ENCODE results near the gene ATP12A.

Gene ATP12A

DNA sequence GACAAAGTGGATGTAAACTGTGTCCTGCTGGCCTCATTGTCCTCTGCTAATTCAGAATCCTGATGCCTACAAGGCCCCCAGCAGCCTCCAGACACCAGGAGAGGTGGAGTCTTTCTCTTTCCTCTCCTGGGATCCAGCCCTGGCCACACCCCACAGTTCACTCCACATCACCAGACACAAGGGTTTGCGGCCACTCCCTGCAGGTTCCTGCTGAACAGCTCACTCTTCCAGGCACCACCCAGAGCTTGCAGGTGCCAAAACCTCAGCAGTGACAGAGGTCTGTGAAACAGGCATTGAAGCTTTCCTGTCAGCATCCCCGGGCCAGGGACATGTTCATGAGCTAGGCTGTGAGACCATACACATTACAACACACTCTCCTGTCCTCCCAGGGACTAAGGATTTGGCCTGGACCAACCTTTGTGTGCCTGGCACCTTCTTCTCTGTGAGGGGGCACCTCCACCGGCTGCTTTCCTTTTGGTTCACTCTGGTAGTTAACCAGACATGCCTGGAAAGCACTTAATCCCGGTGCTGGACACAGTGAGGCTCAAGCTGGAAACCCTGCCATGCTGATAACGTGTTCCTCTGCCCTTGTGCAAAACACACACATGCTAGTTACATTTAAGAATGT lies 11.1 kb upstream of the ATP12A start:
- ChIA-PET POLR2A (no interaction called here), CTCF (interaction anchor here (0.7 to 2.0 kb wide), 3 partner anchors 88 to 326 kb away, joined by 3 to 9 read pairs (median 4); no protein-coding TSS in a partner anchor)
- TF ChIP-seq, protein P1, sequence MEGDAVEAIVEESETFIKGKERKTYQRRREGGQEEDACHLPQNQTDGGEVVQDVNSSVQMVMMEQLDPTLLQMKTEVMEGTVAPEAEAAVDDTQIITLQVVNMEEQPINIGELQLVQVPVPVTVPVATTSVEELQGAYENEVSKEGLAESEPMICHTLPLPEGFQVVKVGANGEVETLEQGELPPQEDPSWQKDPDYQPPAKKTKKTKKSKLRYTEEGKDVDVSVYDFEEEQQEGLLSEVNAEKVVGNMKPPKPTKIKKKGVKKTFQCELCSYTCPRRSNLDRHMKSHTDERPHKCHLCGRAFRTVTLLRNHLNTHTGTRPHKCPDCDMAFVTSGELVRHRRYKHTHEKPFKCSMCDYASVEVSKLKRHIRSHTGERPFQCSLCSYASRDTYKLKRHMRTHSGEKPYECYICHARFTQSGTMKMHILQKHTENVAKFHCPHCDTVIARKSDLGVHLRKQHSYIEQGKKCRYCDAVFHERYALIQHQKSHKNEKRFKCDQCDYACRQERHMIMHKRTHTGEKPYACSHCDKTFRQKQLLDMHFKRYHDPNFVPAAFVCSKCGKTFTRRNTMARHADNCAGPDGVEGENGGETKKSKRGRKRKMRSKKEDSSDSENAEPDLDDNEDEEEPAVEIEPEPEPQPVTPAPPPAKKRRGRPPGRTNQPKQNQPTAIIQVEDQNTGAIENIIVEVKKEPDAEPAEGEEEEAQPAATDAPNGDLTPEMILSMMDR (IDR thresholded peaks at IDR 0.05; ENCODE audit: control extremely low read depth, extremely low read depth, low read depth, missing control alignments), result no peak
- no peak for DNase-seq (ENCODE audit: extremely low spot score)

DNA sequence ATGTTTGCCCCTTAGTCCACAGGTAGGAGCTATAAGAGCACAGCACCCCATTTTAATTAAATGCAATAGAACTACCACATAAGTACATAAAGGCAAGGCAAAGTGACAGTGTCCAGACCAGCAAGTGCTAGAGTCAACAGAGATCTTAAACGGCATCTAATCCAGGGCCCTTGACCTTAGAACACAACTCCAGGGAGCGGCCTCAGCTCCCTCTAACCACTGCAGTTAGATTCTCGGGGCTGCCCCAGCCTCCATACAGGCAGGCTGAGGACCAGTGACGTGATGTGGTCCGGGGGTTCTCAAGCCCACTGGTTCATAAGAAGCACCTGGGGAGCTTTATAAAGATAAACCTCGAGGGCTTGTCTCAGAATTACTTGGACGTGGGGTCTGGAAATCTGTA lies 10.0 kb upstream of the ATP12A start:
- ChIA-PET CTCF (interaction anchor here (0.9 to 2.0 kb wide), 6 partner anchors 11 to 325 kb away, joined by 4 to 9 read pairs (median 5); no protein-coding TSS in a partner anchor), POLR2A (no interaction called here)
- TF ChIP-seq, protein P1 (IDR thresholded peaks at IDR 0.05; ENCODE audit: control extremely low read depth, extremely low read depth, low read depth, missing control alignments), result no peak
- DNase-seq (ENCODE audit: extremely low spot score), result no peak

DNA sequence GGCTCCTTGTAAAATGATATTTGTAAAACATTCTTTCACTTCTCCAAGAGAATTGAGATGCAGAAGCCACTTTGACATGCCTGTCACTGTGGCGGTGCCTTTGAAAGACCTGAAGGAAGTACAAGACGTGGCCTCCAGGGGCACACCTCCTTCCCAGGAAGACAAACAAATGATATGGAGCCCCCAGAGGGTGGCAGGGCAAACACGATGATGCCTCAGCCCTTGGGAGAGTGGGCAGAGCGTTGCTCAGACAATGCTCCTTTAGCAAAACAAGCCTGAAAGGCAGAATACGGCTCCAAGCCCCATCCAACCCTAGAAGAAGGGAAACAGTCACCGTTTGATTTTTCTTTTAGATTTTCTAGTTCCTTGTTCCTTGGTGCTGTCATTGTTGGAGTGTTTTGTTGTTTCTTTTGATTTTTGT lies 9.2 kb upstream of the ATP12A start:
- TF ChIP-seq, protein P1 (IDR thresholded peaks at IDR 0.05; ENCODE audit: control extremely low read depth, extremely low read depth, low read depth, missing control alignments), result no peak
- CTCF ChIA-PET, result interaction anchor here (1.2 to 2.0 kb wide), 5 partner anchors 11 to 90 kb away, joined by 4 to 9 read pairs (median 7); no protein-coding TSS in a partner anchor
- POLR2A ChIA-PET, result no interaction called here
- DNase-seq (ENCODE audit: extremely low spot score), result no peak

DNA sequence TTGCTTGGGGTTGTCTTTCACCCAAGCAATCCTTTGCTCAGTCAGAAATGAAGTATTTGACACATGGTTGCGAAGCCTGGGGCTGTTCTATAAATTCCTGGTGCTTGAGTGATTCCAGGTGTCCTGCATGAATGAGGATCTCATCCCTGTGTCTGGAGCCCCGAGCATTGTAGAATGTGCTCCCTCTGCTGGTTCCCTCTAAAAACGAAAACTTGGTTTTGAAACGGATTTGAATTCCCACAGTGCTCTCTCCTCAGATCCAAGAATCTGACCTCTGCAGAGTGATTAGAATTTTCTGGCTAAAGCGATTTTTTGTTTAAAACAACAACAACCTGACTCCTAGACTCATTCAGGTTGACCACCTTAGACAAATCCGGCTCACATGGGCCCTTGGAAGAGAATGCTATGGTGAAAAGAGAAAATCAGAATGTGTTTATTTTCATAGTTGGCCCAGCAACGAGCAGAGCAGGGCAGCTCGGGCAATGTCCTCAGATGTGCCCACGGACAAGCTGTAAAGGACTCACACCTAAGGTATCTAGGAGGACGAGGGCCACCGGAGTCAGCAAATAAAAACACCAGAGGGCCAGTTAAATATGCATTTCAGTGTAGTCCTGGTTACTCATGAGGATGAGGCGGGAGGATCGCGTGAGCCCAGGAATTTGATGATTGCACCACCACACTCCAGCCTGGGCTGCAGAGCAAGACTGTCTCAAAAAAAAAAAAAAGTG lies 8.7 kb upstream of the ATP12A start:
- DNase-seq (ENCODE audit: extremely low spot score), result peak; percentile 54
- ChIA-PET CTCF (interaction anchor here (0.6 to 3.0 kb wide), 16 partner anchors 11 to 650 kb away, joined by 3 to 23 read pairs (median 4); no protein-coding TSS in a partner anchor), POLR2A (no interaction called here)
- TF ChIP-seq, protein P1 (IDR thresholded peaks at IDR 0.05; ENCODE audit: control extremely low read depth, extremely low read depth, low read depth, missing control alignments), result peak; percentile 53

DNA sequence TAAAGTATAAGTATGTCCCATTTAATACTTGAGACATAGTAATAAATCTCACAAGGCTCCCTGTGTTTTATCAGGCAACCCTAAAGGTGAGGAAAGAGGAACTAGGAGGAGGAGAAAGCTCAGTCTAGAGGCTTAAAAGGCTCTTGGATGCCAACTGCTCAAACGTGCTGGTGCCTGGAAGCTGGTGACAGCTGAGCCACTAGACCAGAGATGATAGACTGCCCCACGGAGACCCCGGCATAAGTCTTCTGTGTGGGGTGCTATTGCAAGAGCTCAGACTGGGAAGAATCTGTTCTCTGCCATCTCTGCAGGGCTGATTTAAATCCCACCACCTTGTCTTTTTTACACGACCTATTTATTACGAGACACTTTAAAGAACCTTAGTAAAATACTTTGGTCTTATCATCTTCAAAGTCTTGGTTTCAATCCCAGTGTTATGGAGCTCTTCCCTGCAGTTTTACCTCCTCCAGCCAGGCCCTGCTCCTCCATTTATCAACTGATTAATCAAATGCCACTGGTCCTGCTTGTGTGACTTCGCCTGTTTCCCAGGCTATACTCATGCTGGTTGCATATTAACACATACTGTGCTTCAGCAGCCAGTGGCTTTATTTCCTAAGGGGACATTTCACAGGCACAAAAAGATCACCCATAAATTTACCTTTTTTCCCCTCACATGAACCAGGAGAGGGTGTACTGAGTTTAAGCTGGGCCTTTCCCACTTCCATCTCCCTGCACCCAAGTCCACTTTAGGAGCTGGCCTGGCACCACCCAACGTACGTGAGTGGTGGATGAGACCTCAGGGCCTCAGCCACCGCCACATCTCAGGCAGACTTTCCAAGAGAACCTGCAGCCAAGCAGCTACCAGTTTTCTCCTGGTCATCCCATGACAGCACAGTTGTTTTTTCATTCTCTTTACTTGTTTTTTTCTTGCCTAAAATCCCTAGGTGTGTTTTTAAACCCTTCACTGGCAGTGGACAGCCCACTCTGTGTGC lies 7.8 kb upstream of the ATP12A start:
- TF ChIP-seq, protein P1 (IDR thresholded peaks at IDR 0.05; ENCODE audit: control extremely low read depth, extremely low read depth, low read depth, missing control alignments), result no peak
- POLR2A ChIA-PET, result no interaction called here
- no peak for DNase-seq (ENCODE audit: extremely low spot score)
- CTCF ChIA-PET, result interaction anchor here (0.6 to 3.0 kb wide), 23 partner anchors 11 to 651 kb away, joined by 3 to 23 read pairs (median 4); no protein-coding TSS in a partner anchor
